ENCODE measurements around the gene ZSCAN16.
A peak's percentile ranks its signal among the peaks of the same experiment; 100 is the strongest.
"Not testable (repeated sequence)": the region's sequence is repeated elsewhere in the genome, so short reads cannot be mapped to it uniquely, and the experiment has no call there.

The ZSCAN16 gene

GRCh38 chr6:28124350-28124970 lies at the start of gene ZSCAN16:
Gene ZSCAN16 (plus strand): TSS chr6:28124609. CDS start chr6:28125444, 835 bp downstream.
- DNase-seq: peak; percentile 49 to 69

GRCh38 chr6:28078050-28078449 lies 46.4 kb upstream of the ZSCAN16 start:
- no peak for DNase-seq

- DNase-seq: no peak
Observed at GRCh38 chr6:28078836-28079235, 45.6 kb upstream of the ZSCAN16 start.

GRCh38 chr6:28080381-28080630 lies 44.1 kb upstream of the ZSCAN16 start, which contains the start of gene ZNF165:
Gene ZNF165 (plus strand): TSS chr6:28080568. CDS start chr6:28085481, 4,913 bp downstream.
- not testable (repeated sequence) for DNase-seq

- peak; percentile 92 to 96 for DNase-seq
Observed at GRCh38 chr6:28080631-28081485, 43.6 kb upstream of the ZSCAN16 start.

GRCh38 chr6:28081486-28081751 lies 43.0 kb upstream of the ZSCAN16 start:
- DNase-seq: peak in 1 of 2 donors; percentile 35

GRCh38 chr6:28082939-28083338 lies 41.5 kb upstream of the ZSCAN16 start:
- no peak for DNase-seq

DNA sequence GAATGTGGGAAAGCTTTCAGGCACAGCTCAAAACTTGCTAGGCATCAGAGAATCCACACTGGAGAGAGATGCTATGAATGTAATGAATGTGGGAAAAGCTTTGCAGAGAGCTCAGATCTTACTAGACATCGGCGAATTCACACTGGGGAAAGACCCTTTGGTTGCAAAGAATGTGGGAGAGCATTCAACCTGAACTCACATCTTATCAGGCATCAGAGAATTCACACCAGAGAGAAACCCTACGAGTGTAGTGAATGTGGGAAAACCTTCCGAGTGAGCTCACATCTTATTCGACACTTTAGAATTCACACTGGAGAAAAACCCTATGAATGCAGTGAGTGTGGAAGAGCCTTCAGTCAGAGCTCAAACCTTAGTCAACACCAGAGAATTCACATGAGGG lies 35.4 kb upstream of the ZSCAN16 start:
- no peak for DNase-seq

GRCh38 chr6:28090917-28091586 lies 33.4 kb upstream of the ZSCAN16 start:
- DNase-seq: no peak

- not testable (repeated sequence) for DNase-seq
Observed at GRCh38 chr6:28102222-28102621, 22.2 kb upstream of the ZSCAN16 start.

DNA sequence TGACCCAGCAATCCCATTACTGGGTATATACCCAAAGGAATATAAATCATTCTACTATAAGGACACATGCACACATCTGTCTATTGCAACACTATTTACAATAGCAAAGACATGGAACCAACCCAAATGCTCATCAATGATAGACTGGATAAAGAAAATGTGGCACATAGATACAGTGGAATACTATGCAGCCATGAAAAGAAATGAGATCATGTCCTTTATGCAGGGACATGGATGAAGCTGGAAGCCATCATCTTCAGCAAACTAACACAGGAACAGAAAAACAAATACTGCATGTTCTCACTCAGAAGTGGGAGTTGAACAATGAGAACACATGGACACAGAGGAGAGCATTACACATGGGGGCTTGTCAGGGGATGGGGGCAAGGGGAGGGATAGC lies 21.7 kb upstream of the ZSCAN16 start:
- DNase-seq: not testable (repeated sequence)

- peak; percentile 64 to 68 for DNase-seq
Observed at GRCh38 chr6:28104392-28105244, 19.8 kb upstream of the ZSCAN16 start.

DNA sequence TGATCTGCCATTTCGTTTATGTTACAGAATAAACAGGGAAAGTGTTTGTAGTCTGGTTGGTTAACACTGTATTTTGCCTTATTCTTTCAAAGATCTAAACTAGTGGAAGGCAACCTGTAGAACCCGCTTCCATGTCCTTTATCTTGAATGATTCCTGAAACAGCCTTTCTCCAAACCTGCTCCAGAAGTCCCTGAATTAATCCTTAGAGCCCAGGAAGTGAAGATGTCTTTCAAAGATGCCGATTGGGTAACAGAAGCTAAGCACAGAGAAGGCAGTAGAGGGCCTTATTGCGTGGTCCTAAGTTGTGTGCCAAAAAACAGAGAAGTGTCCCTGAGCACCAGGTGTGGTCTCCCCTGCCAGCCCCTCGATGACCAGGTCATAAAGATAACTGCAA lies 19.2 kb upstream of the ZSCAN16 start:
- no peak for DNase-seq

DNA sequence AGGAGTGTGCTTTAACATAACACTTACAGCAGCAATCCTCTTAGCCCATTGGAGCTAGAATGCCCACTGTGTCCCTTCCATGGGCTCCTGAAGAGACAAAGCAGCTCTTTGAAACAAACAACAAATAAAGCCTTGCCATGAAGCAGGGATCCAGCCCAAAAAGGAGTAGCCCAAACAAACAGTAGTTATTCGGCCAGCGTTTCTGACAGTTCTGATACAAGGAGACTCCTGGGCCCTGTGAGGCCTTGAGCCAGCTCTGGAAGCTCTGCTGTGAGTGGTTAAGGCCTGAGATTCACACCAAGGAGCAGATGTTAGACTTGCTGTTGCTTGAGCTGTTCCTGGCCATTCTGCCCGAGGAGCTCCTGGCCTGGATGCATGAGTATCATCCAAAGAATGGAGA lies 16.9 kb upstream of the ZSCAN16 start:
- DNase-seq: no peak

DNA sequence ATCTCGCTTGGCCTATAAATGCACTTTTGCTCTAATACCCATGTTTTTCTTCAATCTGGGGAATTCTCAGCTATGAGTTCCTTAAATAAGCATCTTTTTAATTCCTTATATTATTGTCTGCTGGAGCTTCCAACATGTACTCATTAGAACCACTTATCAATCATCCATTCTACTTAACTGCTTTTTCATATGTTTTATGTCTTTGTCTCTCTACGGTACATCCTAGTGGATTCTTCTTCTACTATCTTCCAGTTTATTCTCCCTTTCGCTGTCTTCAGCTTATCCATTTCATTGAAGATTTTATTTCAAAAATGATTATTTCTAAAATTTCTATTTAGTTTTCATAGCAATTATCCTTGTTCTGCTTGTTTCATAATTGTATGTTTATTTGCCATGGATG lies 12.4 kb upstream of the ZSCAN16 start:
- no peak for DNase-seq

- no peak for DNase-seq
Observed at GRCh38 chr6:28115799-28116198, 8.6 kb upstream of the ZSCAN16 start.

DNA sequence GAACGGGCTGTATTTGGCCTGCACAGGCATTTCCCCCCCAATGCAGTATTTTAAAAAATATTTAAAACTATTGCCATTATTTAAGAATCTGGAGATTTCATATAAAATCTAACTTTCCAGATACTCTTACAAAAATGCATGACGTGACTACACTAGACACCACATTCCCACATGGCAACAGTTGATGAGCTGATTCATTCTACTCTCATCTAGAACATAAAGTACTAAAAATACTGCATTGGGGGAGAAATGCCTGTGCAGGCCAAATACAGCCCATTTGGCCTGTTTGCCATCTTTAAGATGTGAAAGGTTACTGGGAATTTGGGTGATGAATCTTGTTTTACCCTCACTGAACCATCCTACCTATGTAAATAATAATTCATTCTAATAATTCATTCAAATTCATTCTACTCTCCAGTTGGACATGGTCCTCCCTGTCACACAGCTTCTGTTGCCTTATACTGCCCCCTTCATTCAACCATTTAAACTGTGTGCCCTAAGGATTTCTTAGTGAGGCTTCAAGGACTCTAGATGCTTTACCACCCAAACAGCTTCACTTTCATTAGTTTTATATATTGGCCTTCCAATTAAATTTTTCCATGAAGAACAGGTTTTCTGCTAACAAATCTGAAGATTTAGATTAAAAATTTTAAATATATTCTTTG lies 6.9 kb upstream of the ZSCAN16 start:
- no peak for DNase-seq

DNA sequence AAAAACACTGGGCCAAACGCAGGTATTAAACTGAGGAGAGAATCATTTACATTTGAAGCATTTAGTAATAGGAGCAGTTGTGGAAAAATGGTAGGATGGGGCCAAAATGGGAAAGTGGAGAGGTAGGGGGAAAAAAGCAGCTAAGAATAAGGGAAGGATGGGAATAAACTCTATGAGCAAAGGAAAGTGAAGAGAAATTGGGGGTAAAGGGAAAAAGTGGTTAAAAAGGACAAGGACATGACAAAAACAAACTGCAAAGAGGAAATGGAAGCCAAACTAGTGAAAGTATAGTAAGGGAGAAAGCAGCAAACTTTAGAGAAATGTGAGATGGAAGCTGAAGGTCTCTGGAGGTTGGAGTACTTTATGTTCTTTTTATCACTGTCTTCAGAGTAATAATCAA lies 6.2 kb upstream of the ZSCAN16 start:
- DNase-seq: no peak

GRCh38 chr6:28121876-28122275 lies 2.5 kb upstream of the ZSCAN16 start:
- no peak for DNase-seq

GRCh38 chr6:28122283-28122682 lies 2.1 kb upstream of the ZSCAN16 start:
- not testable (repeated sequence) for DNase-seq

- no peak for DNase-seq
Observed at GRCh38 chr6:28124971-28125353, 553 bp downstream of the ZSCAN16 start.

DNA sequence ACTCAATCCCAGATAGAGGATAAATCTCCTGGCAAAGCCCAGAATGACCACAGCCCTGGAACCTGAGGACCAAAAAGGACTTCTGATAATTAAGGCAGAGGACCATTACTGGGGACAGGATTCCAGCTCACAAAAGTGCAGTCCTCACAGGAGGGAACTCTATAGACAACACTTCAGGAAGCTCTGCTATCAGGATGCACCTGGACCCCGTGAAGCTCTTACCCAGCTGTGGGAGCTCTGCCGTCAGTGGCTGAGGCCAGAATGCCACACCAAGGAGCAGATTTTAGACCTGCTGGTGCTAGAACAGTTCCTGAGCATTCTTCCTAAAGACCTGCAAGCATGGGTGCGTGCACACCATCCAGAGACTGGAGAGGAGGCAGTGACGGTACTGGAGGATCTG lies 992 bp downstream of the ZSCAN16 start:
- no peak for DNase-seq

- DNase-seq: peak in 1 of 2 donors; percentile 13
Observed at GRCh38 chr6:28134015-28134414, 9.6 kb downstream of the ZSCAN16 start.

Data from bone marrow (tissue), 2 donors.